ENCODE data around the gene GABRG3. TPM values are rescaled to one million over a fixed set of nuclear protein-coding genes. Genes with fewer than 3 reads are reported as not detected.

Gene GABRG3
- total RNA-seq, 1 donor from 2014 or later = under 0.01 TPM

GRCh38 chr15:27396521-27396920, 425.5 kb downstream of the GABRG3 start:
- no peaks in the 10 kb centered on the region for H3K4me1 ChIP-seq (ENCODE audit: control insufficient read depth in 3 of 3, insufficient read depth in 3 of 3, low read length in 3 of 3)

GRCh38 chr15:27396996-27397395, 426.0 kb downstream of the GABRG3 start:
- no peak overlapping the region for H3K27ac ChIP-seq (ENCODE audit: low read depth, low read length)
- H3K9ac ChIP-seq (ENCODE audit: low read depth in 1 of 3, low read length in 3 of 3) = no peak overlapping the region
- H3K4me3 ChIP-seq (ENCODE audit: low read length in 3 of 3) = no peak overlapping the region
- no peaks in the 10 kb centered on the region for H3K27me3 ChIP-seq (ENCODE audit: control insufficient read depth in 3 of 3, insufficient read depth in 3 of 3, low read length in 3 of 3)
- no peaks in the 10 kb centered on the region for H3K36me3 ChIP-seq (ENCODE audit: control insufficient read depth in 3 of 3, insufficient read depth in 3 of 3, low read length in 3 of 3)
- H3K4me1 ChIP-seq (ENCODE audit: control insufficient read depth in 3 of 3, insufficient read depth in 3 of 3, low read length in 3 of 3) = no peaks in the 10 kb centered on the region
- no peaks in the 10 kb centered on the region for H3K9me3 ChIP-seq (ENCODE audit: control insufficient read depth in 3 of 3, low read length in 3 of 3)

More at GRCh38 chr15:27396521-27396920, 425.5 kb downstream of the GABRG3 start:
- H3K9me3 ChIP-seq (ENCODE audit: control insufficient read depth in 3 of 3, low read length in 3 of 3) = no peaks in the 10 kb centered on the region
- H3K27ac ChIP-seq (ENCODE audit: low read depth, low read length) = no peak overlapping the region
- no peak overlapping the region for H3K4me3 ChIP-seq (ENCODE audit: low read length in 3 of 3)
- H3K9ac ChIP-seq (ENCODE audit: low read depth in 1 of 3, low read length in 3 of 3) = no peak overlapping the region
- no peaks in the 10 kb centered on the region for H3K27me3 ChIP-seq (ENCODE audit: control insufficient read depth in 3 of 3, insufficient read depth in 3 of 3, low read length in 3 of 3)
- no peaks in the 10 kb centered on the region for H3K36me3 ChIP-seq (ENCODE audit: control insufficient read depth in 3 of 3, insufficient read depth in 3 of 3, low read length in 3 of 3)

- H3K27me3 ChIP-seq (ENCODE audit: control insufficient read depth in 3 of 3, insufficient read depth in 3 of 3, low read length in 3 of 3) = no peaks in the 10 kb centered on the region
- no peaks in the 10 kb centered on the region for H3K9me3 ChIP-seq (ENCODE audit: control insufficient read depth in 3 of 3, low read length in 3 of 3)
- no peaks in the 10 kb centered on the region for H3K36me3 ChIP-seq (ENCODE audit: control insufficient read depth in 3 of 3, insufficient read depth in 3 of 3, low read length in 3 of 3)
- H3K9ac ChIP-seq (ENCODE audit: low read depth in 1 of 3, low read length in 3 of 3) = no peak overlapping the region
- no peak overlapping the region for H3K4me3 ChIP-seq (ENCODE audit: low read length in 3 of 3)
- no peak overlapping the region for H3K27ac ChIP-seq (ENCODE audit: low read depth, low read length)
- no peaks in the 10 kb centered on the region for H3K4me1 ChIP-seq (ENCODE audit: control insufficient read depth in 3 of 3, insufficient read depth in 3 of 3, low read length in 3 of 3)
Measured at GRCh38 chr15:27398631-27399161, 427.7 kb downstream of the GABRG3 start.

GRCh38 chr15:27399241-27399640, 428.3 kb downstream of the GABRG3 start:
- Histone ChIP-seq H3K36me3 (ENCODE audit: control insufficient read depth in 3 of 3, insufficient read depth in 3 of 3, low read length in 3 of 3) (no peaks in the 10 kb centered on the region), H3K4me1 (ENCODE audit: control insufficient read depth in 3 of 3, insufficient read depth in 3 of 3, low read length in 3 of 3) (no peaks in the 10 kb centered on the region), H3K27me3 (ENCODE audit: control insufficient read depth in 3 of 3, insufficient read depth in 3 of 3, low read length in 3 of 3) (no peaks in the 10 kb centered on the region), H3K9me3 (ENCODE audit: control insufficient read depth in 3 of 3, low read length in 3 of 3) (no peaks in the 10 kb centered on the region), H3K9ac (ENCODE audit: low read depth in 1 of 3, low read length in 3 of 3) (no peak overlapping the region), H3K4me3 (ENCODE audit: low read length in 3 of 3) (no peak overlapping the region), H3K27ac (ENCODE audit: low read depth, low read length) (no peak overlapping the region)

GRCh38 chr15:27401471-27401870, 430.5 kb downstream of the GABRG3 start:
- H3K27ac ChIP-seq (ENCODE audit: low read depth, low read length) = no peak overlapping the region
- H3K4me3 ChIP-seq (ENCODE audit: low read length in 3 of 3) = no peak overlapping the region
- H3K27me3 ChIP-seq (ENCODE audit: control insufficient read depth in 3 of 3, insufficient read depth in 3 of 3, low read length in 3 of 3) = no peaks in the 10 kb centered on the region
- H3K4me1 ChIP-seq (ENCODE audit: control insufficient read depth in 3 of 3, insufficient read depth in 3 of 3, low read length in 3 of 3) = no peaks in the 10 kb centered on the region
- H3K36me3 ChIP-seq (ENCODE audit: control insufficient read depth in 3 of 3, insufficient read depth in 3 of 3, low read length in 3 of 3) = no peaks in the 10 kb centered on the region
- H3K9ac ChIP-seq (ENCODE audit: low read depth in 1 of 3, low read length in 3 of 3) = no peak overlapping the region
- no peaks in the 10 kb centered on the region for H3K9me3 ChIP-seq (ENCODE audit: control insufficient read depth in 3 of 3, low read length in 3 of 3)

- no peak overlapping the region for H3K9ac ChIP-seq (ENCODE audit: low read depth in 1 of 3, low read length in 3 of 3)
- no peak overlapping the region for H3K27ac ChIP-seq (ENCODE audit: low read depth, low read length)
- H3K4me1 ChIP-seq (ENCODE audit: control insufficient read depth in 3 of 3, insufficient read depth in 3 of 3, low read length in 3 of 3) = no peaks in the 10 kb centered on the region
- H3K4me3 ChIP-seq (ENCODE audit: low read length in 3 of 3) = no peak overlapping the region
- H3K36me3 ChIP-seq (ENCODE audit: control insufficient read depth in 3 of 3, insufficient read depth in 3 of 3, low read length in 3 of 3) = no peaks in the 10 kb centered on the region
- H3K9me3 ChIP-seq (ENCODE audit: control insufficient read depth in 3 of 3, low read length in 3 of 3) = no peaks in the 10 kb centered on the region
- H3K27me3 ChIP-seq (ENCODE audit: control insufficient read depth in 3 of 3, insufficient read depth in 3 of 3, low read length in 3 of 3) = no peaks in the 10 kb centered on the region
Measured at GRCh38 chr15:27408428-27408827, 437.4 kb downstream of the GABRG3 start.

- Histone ChIP-seq H3K4me3 (ENCODE audit: low read length in 3 of 3) (no peak overlapping the region), H3K9ac (ENCODE audit: low read depth in 1 of 3, low read length in 3 of 3) (no peak overlapping the region), H3K27me3 (ENCODE audit: control insufficient read depth in 3 of 3, insufficient read depth in 3 of 3, low read length in 3 of 3) (no peaks in the 10 kb centered on the region), H3K36me3 (ENCODE audit: control insufficient read depth in 3 of 3, insufficient read depth in 3 of 3, low read length in 3 of 3) (no peaks in the 10 kb centered on the region), H3K9me3 (ENCODE audit: control insufficient read depth in 3 of 3, low read length in 3 of 3) (no peaks in the 10 kb centered on the region), H3K27ac (ENCODE audit: low read depth, low read length) (no peak overlapping the region), H3K4me1 (ENCODE audit: control insufficient read depth in 3 of 3, insufficient read depth in 3 of 3, low read length in 3 of 3) (no peaks in the 10 kb centered on the region)
Measured at GRCh38 chr15:27410996-27411605, 440.1 kb downstream of the GABRG3 start.

GRCh38 chr15:27412415-27412814, 441.4 kb downstream of the GABRG3 start:
- H3K27ac ChIP-seq (ENCODE audit: low read depth, low read length) = no peak overlapping the region
- no peaks in the 10 kb centered on the region for H3K27me3 ChIP-seq (ENCODE audit: control insufficient read depth in 3 of 3, insufficient read depth in 3 of 3, low read length in 3 of 3)
- no peak overlapping the region for H3K4me3 ChIP-seq (ENCODE audit: low read length in 3 of 3)
- no peaks in the 10 kb centered on the region for H3K9me3 ChIP-seq (ENCODE audit: control insufficient read depth in 3 of 3, low read length in 3 of 3)
- H3K36me3 ChIP-seq (ENCODE audit: control insufficient read depth in 3 of 3, insufficient read depth in 3 of 3, low read length in 3 of 3) = no peaks in the 10 kb centered on the region
- H3K9ac ChIP-seq (ENCODE audit: low read depth in 1 of 3, low read length in 3 of 3) = no peak overlapping the region
- no peaks in the 10 kb centered on the region for H3K4me1 ChIP-seq (ENCODE audit: control insufficient read depth in 3 of 3, insufficient read depth in 3 of 3, low read length in 3 of 3)

GRCh38 chr15:27414168-27414870, 443.3 kb downstream of the GABRG3 start:
- H3K27ac ChIP-seq (ENCODE audit: low read depth, low read length) = no peak overlapping the region
- no peaks in the 10 kb centered on the region for H3K9me3 ChIP-seq (ENCODE audit: control insufficient read depth in 3 of 3, low read length in 3 of 3)
- H3K27me3 ChIP-seq (ENCODE audit: control insufficient read depth in 3 of 3, insufficient read depth in 3 of 3, low read length in 3 of 3) = peaks cover 0 to 4% (median 0%) of the 10 kb centered on the region in 3 donors
- no peaks in the 10 kb centered on the region for H3K36me3 ChIP-seq (ENCODE audit: control insufficient read depth in 3 of 3, insufficient read depth in 3 of 3, low read length in 3 of 3)
- H3K4me1 ChIP-seq (ENCODE audit: control insufficient read depth in 3 of 3, insufficient read depth in 3 of 3, low read length in 3 of 3) = no peaks in the 10 kb centered on the region
- H3K9ac ChIP-seq (ENCODE audit: low read depth in 1 of 3, low read length in 3 of 3) = no peak overlapping the region
- H3K4me3 ChIP-seq (ENCODE audit: low read length in 3 of 3) = no peak overlapping the region

- H3K9ac ChIP-seq (ENCODE audit: low read depth in 1 of 3, low read length in 3 of 3) = no peak overlapping the region
- H3K36me3 ChIP-seq (ENCODE audit: control insufficient read depth in 3 of 3, insufficient read depth in 3 of 3, low read length in 3 of 3) = no peaks in the 10 kb centered on the region
- no peak overlapping the region for H3K4me3 ChIP-seq (ENCODE audit: low read length in 3 of 3)
- H3K9me3 ChIP-seq (ENCODE audit: control insufficient read depth in 3 of 3, low read length in 3 of 3) = peaks cover 0 to 2% (median 0%) of the 10 kb centered on the region in 3 donors
- H3K4me1 ChIP-seq (ENCODE audit: control insufficient read depth in 3 of 3, insufficient read depth in 3 of 3, low read length in 3 of 3) = no peaks in the 10 kb centered on the region
- H3K27me3 ChIP-seq (ENCODE audit: control insufficient read depth in 3 of 3, insufficient read depth in 3 of 3, low read length in 3 of 3) = peaks cover 0 to 4% (median 0%) of the 10 kb centered on the region in 3 donors
- H3K27ac ChIP-seq (ENCODE audit: low read depth, low read length) = no peak overlapping the region
Measured at GRCh38 chr15:27418726-27419125, 447.7 kb downstream of the GABRG3 start.

Data from skeletal muscle tissue (tissue), 4 donors.